Activated CD4-positive, alpha-beta T cell treated with anti-CD3 and anti-CD28 coated beads, Interleukin-2, amount 50 U/mL, for 1 hour (primary cell): Measurements from ENCODE around the gene ITGA4.

ENCODE experiments used
- DNase-seq: peaks from one replicate; pipeline ENCODE4 v3.0.0-alpha.2; 2020

The ITGA4 gene

GRCh38 chr2:181517685-181518301 is 60.6 kb downstream of the ITGA4 start:
- no peak for DNase-seq

GRCh38 chr2:181520253-181520652 is 63.1 kb downstream of the ITGA4 start:
- no peak for DNase-seq

- no peak for DNase-seq
Measured at GRCh38 chr2:181523756-181524155, 66.6 kb downstream of the ITGA4 start.

- DNase-seq = no peak
Measured at GRCh38 chr2:181526014-181526413, 68.8 kb downstream of the ITGA4 start.

GRCh38 chr2:181527058-181527457 is 69.9 kb downstream of the ITGA4 start:
- no peak for DNase-seq

GRCh38 chr2:181528441-181528840 is 71.3 kb downstream of the ITGA4 start:
- no peak for DNase-seq

- DNase-seq = no peak
Measured at GRCh38 chr2:181536730-181537129, 79.5 kb downstream of the ITGA4 start.

- no peak for DNase-seq
Measured at GRCh38 chr2:181540421-181540820, 83.2 kb downstream of the ITGA4 start.

GRCh38 chr2:181542170-181542569 is 85.0 kb downstream of the ITGA4 start:
- no peak for DNase-seq

- DNase-seq = no peak
Measured at GRCh38 chr2:181546086-181546485, 88.9 kb downstream of the ITGA4 start.

- no peak for DNase-seq
Measured at GRCh38 chr2:181552808-181553207, 95.6 kb downstream of the ITGA4 start.

- no peak for DNase-seq
Measured at GRCh38 chr2:181553244-181553643, 96.1 kb downstream of the ITGA4 start.

- no peak for DNase-seq
Measured at GRCh38 chr2:181554061-181554830, 97.1 kb downstream of the ITGA4 start.

GRCh38 chr2:181558371-181558770 is 101.2 kb downstream of the ITGA4 start:
- DNase-seq = no peak

- no peak for DNase-seq
Measured at GRCh38 chr2:181563101-181563692, 106.0 kb downstream of the ITGA4 start.

GRCh38 chr2:181566334-181567032 is 109.3 kb downstream of the ITGA4 start:
- no peak for DNase-seq

GRCh38 chr2:181570059-181570458 is 112.9 kb downstream of the ITGA4 start:
- DNase-seq = no peak

- DNase-seq = no peak
Measured at GRCh38 chr2:181570833-181571661, 113.9 kb downstream of the ITGA4 start.

GRCh38 chr2:181573140-181573736 is 116.1 kb downstream of the ITGA4 start:
- DNase-seq = no peak

GRCh38 chr2:181574321-181574720 is 117.1 kb downstream of the ITGA4 start:
- DNase-seq = no peak

GRCh38 chr2:181575024-181575649 is 118.0 kb downstream of the ITGA4 start:
- no peak for DNase-seq

- DNase-seq = no peak
Measured at GRCh38 chr2:181575650-181576025, 118.5 kb downstream of the ITGA4 start.
